Aorta (tissue), 5 donors: ENCODE measurements around the gene HMOX2. TPM values are rescaled to one million over a fixed set of nuclear protein-coding genes. Genes with fewer than 3 reads are reported as not detected.

Experiments used
- ATAC-seq: fragments of 200-7000 bp; cut with Tn5 transposase; one replicate; pipeline ENCODE4 v1.9.1; 2022; ENCODE audit warnings: moderate library complexity; ENCODE audit not compliant: low FRiP score
- DNase-seq, 2 donors: peaks; one replicate each; pipeline ENCODE4 v3.0.0-alpha.2; 2020
- H3K27ac ChIP-seq, 2 donors: one replicate each; pipeline ENCODE4 v1.5.1; 2013; ENCODE audit warnings: low read length in 2 of 2, mild to moderate bottlenecking in 2 of 2, moderate library complexity in 2 of 2, control low read depth in 1 of 2, inconsistent platforms in 1 of 2, low read depth in 1 of 2
- H3K27me3 ChIP-seq, 2 donors: one replicate each; pipeline ENCODE4 v1.6.1; 2013; ENCODE audit warnings: control low read depth in 1 of 2, low read length in 1 of 2, mild to moderate bottlenecking in 1 of 2, moderate library complexity in 1 of 2; ENCODE audit not compliant: insufficient read depth in 2 of 2, control insufficient read depth in 1 of 2
- H3K36me3 ChIP-seq, 2 donors: one replicate each; pipeline ENCODE4 v1.6.1; 2013; ENCODE audit warnings: control low read depth in 1 of 2, low read length in 1 of 2, mild to moderate bottlenecking in 1 of 2; ENCODE audit not compliant: insufficient read depth in 2 of 2, control insufficient read depth in 1 of 2
- H3K4me1 ChIP-seq, 2 donors: one replicate each; pipeline ENCODE4 v1.6.1; 2013; ENCODE audit warnings: low read length in 2 of 2, control low read depth in 1 of 2, mild to moderate bottlenecking in 1 of 2, moderate library complexity in 1 of 2; ENCODE audit not compliant: insufficient read depth in 2 of 2, control insufficient read depth in 1 of 2
- H3K4me3 ChIP-seq, 2 donors: one replicate each; pipeline ENCODE4 v1.5.1; 2013; ENCODE audit warnings: low read length in 2 of 2, control low read depth in 1 of 2, mild to moderate bottlenecking in 1 of 2
- H3K9me3 ChIP-seq: one replicate; pipeline ENCODE4 v1.6.1; 2013; ENCODE audit warnings: mild to moderate bottlenecking, low read length; ENCODE audit not compliant: control insufficient read depth
- WGBS, 2 donors: extraction: QIAGEN DNeasy Blood & Tissue Kit; methylation state at CpG; one replicate each; pipeline ENCODE4 v1.1.7; 2013; 5-methylcytosine and 5-hydroxymethylcytosine counted together
- intact Hi-C, 2 donors: fragments of 100-400 bp; cut with DNase I; formaldehyde crosslinking; loops; one replicate each; pipeline versions ENCODE4 v1.14.2 to v1.15.0; 2022
- polyA plus RNA-seq, 2 donors: library from polyadenylated mRNA; stranded (reverse); fragments of 200-250 nt; gene quantifications; one replicate each; pipeline ENCODE4 v1.2.3, GENCODE V29; 2013
- total RNA-seq, 2 donors: library from RNA; stranded (reverse); fragmentation: NEBNext Ultra II Directional; extraction: Animal tissue kit (Norgen Biotek cat#: 25700); gene quantifications; one replicate each; pipeline ENCODE4 v1.2.1, GENCODE V29; 2021
- donor health status: healthy with polysubstance abuse.
- donor health status: Bipolar disorder and iron deficiency.
- donor health status: DM: no; HTN: no; CAD: no.
- donor health status: DM: no; HTN: no; CAD: no.
- donor health status: DM: yes; HTN: yes; CAD: no.

Gene HMOX2
- total and polyA plus RNA-seq, 4 donors, result 24.3 to 33.6 (median 26.8) TPM

- H3K27me3 ChIP-seq, result no peaks in the 10 kb centered on the region
- no peak for ATAC-seq
- H3K4me1 ChIP-seq, result no peaks in the 10 kb centered on the region
- no peak overlapping the region for H3K27ac ChIP-seq
- intact Hi-C loops, result no loop called here
- 74 to 76% methylated on average over 7 of the region's 7 CpGs for WGBS, 2 donors
- H3K9me3 ChIP-seq, result no peaks in the 10 kb centered on the region
- H3K4me3 ChIP-seq, result no peak overlapping the region
- H3K36me3 ChIP-seq, result no peaks in the 10 kb centered on the region
- no peak for DNase-seq
These were observed 44.7 kb downstream of the HMOX2 start for GRCh38 chr16:4520913-4521312.

- DNase-seq, result peak; percentile 70 to 86
- Histone ChIP-seq H3K4me3 (no peak overlapping the region), H3K27ac (no peak overlapping the region), H3K27me3 (no peaks in the 10 kb centered on the region), H3K4me1 (no peaks in the 10 kb centered on the region), H3K9me3 (no peaks in the 10 kb centered on the region), H3K36me3 (no peaks in the 10 kb centered on the region)
- intact Hi-C loops, result no loop called here
- ATAC-seq, result peak; percentile 19
- WGBS, 2 donors, result 33 to 34% methylated on average over 8 of the region's 8 CpGs
These were observed 45.9 kb downstream of the HMOX2 start for GRCh38 chr16:4522051-4522581.

GRCh38 chr16:4523686-4524085 is 47.5 kb downstream of the HMOX2 start:
- Histone ChIP-seq H3K27ac (no peak overlapping the region), H3K4me3 (no peak overlapping the region), H3K27me3 (no peaks in the 10 kb centered on the region), H3K9me3 (no peaks in the 10 kb centered on the region), H3K4me1 (no peaks in the 10 kb centered on the region), H3K36me3 (no peaks in the 10 kb centered on the region)
- intact Hi-C loops, result no loop called here
- ATAC-seq, result no peak
- DNase-seq, result peak in 1 of 2 donors; percentile 27
- WGBS, 2 donors, result 77 to 80% methylated on average over 4 of the region's 4 CpGs

- H3K4me3 ChIP-seq, result no peak overlapping the region
- no peaks in the 10 kb centered on the region for H3K27me3 ChIP-seq
- intact Hi-C loops, result no loop called here
- H3K4me1 ChIP-seq, result no peaks in the 10 kb centered on the region
- no peaks in the 10 kb centered on the region for H3K36me3 ChIP-seq
- H3K9me3 ChIP-seq, result no peaks in the 10 kb centered on the region
- no peak overlapping the region for H3K27ac ChIP-seq
- DNase-seq (peak in 1 of 2 donors; percentile 9), ATAC-seq (no peak)
These were observed 48.4 kb downstream of the HMOX2 start for GRCh38 chr16:4524571-4524970.

GRCh38 chr16:4525069-4525468 is 48.9 kb downstream of the HMOX2 start:
- intact Hi-C loops, result no loop called here
- Histone ChIP-seq H3K27ac (no peak overlapping the region), H3K36me3 (no peaks in the 10 kb centered on the region), H3K4me3 (no peak overlapping the region), H3K4me1 (no peaks in the 10 kb centered on the region), H3K27me3 (no peaks in the 10 kb centered on the region), H3K9me3 (no peaks in the 10 kb centered on the region)
- ATAC-seq, result no peak
- 78 to 81% methylated on average over 7 of the region's 7 CpGs for WGBS, 2 donors
- peak in 1 of 2 donors; percentile 11 for DNase-seq

GRCh38 chr16:4525634-4526277 is 49.6 kb downstream of the HMOX2 start:
- 77 to 80% methylated on average over 13 of the region's 13 CpGs for WGBS, 2 donors
- Histone ChIP-seq H3K27ac (no peak overlapping the region), H3K4me1 (no peaks in the 10 kb centered on the region), H3K4me3 (no peak overlapping the region), H3K27me3 (no peaks in the 10 kb centered on the region), H3K9me3 (no peaks in the 10 kb centered on the region), H3K36me3 (no peaks in the 10 kb centered on the region)
- DNase-seq (no peak), ATAC-seq (no peak)
- intact Hi-C loops, result no loop called here

GRCh38 chr16:4529085-4530060 is 53.2 kb downstream of the HMOX2 start:
- Histone ChIP-seq H3K27me3 (no peaks in the 10 kb centered on the region), H3K9me3 (no peaks in the 10 kb centered on the region), H3K36me3 (no peaks in the 10 kb centered on the region), H3K4me3 (no peak overlapping the region), H3K4me1 (no peaks in the 10 kb centered on the region), H3K27ac (peak overlapping the region; percentile 6 to 37)
- no peak for ATAC-seq
- intact Hi-C loops, result no loop called here
- DNase-seq, result no peak
- 41 to 46% methylated on average over 16 of the region's 16 CpGs for WGBS, 2 donors

GRCh38 chr16:4531811-4532210 is 55.6 kb downstream of the HMOX2 start:
- Histone ChIP-seq H3K27me3 (no peaks in the 10 kb centered on the region), H3K27ac (no peak overlapping the region), H3K9me3 (no peaks in the 10 kb centered on the region), H3K4me3 (no peak overlapping the region), H3K36me3 (no peaks in the 10 kb centered on the region), H3K4me1 (no peaks in the 10 kb centered on the region)
- intact Hi-C loops, result no loop called here
- ATAC-seq (no peak), DNase-seq (no peak)
- 85 to 90% methylated on average over 8 of the region's 8 CpGs for WGBS, 2 donors
